GM21786 (cell line): Measurements from ENCODE around the gene PPARD.
"Not testable (repeated sequence)": the region's sequence is repeated elsewhere in the genome, so short reads cannot be mapped to it uniquely, and the experiment has no call there.

Experiments
- ATAC-seq: cut with Tn5 transposase; IDR thresholded peaks from one replicate; pipeline ENCODE4 v1.9.1; 2021; ENCODE audit not compliant: unreplicated experiment

Gene PPARD

GRCh38 chr6:35403544-35404442 lies 61.4 kb downstream of the PPARD start:
- ATAC-seq = no peak

GRCh38 chr6:35406711-35407485 lies 64.5 kb downstream of the PPARD start:
- no peak for ATAC-seq

- no peak for ATAC-seq
Measured at GRCh38 chr6:35409245-35409644, 66.9 kb downstream of the PPARD start.

GRCh38 chr6:35410131-35410530 lies 67.8 kb downstream of the PPARD start:
- no peak for ATAC-seq

- no peak for ATAC-seq
Measured at GRCh38 chr6:35411066-35411465, 68.7 kb downstream of the PPARD start.

GRCh38 chr6:35412102-35412501 lies 69.7 kb downstream of the PPARD start:
- ATAC-seq = no peak

- ATAC-seq = no peak
Measured at GRCh38 chr6:35413911-35414310, 71.6 kb downstream of the PPARD start.

GRCh38 chr6:35415065-35415891 lies 72.9 kb downstream of the PPARD start:
- no peak for ATAC-seq

- ATAC-seq = no peak
Measured at GRCh38 chr6:35417979-35418661, 75.8 kb downstream of the PPARD start.

GRCh38 chr6:35419417-35419816 lies 77.1 kb downstream of the PPARD start:
- no peak for ATAC-seq

- no peak for ATAC-seq
Measured at GRCh38 chr6:35419961-35420360, 77.6 kb downstream of the PPARD start.

- no peak for ATAC-seq
Measured at GRCh38 chr6:35425284-35425683, 82.9 kb downstream of the PPARD start.

- no peak for ATAC-seq
Measured at GRCh38 chr6:35426074-35426473, 83.7 kb downstream of the PPARD start.

- ATAC-seq = no peak
Measured at GRCh38 chr6:35427435-35427834, 85.1 kb downstream of the PPARD start.

- ATAC-seq = no peak
Measured at GRCh38 chr6:35427851-35428321, 85.5 kb downstream of the PPARD start.

GRCh38 chr6:35428421-35429149 lies 86.2 kb downstream of the PPARD start:
- ATAC-seq = no peak

- no peak for ATAC-seq
Measured at GRCh38 chr6:35429463-35429862, 87.1 kb downstream of the PPARD start.

- no peak for ATAC-seq
Measured at GRCh38 chr6:35432291-35432690, 89.9 kb downstream of the PPARD start.

- not testable (repeated sequence) for ATAC-seq
Measured at GRCh38 chr6:35432702-35433101, 90.3 kb downstream of the PPARD start.
